Epithelial cell of proximal tubule (primary cell): ENCODE measurements around the gene OR9Q1. TPM values are rescaled to one million over a fixed set of nuclear protein-coding genes. Genes with fewer than 3 reads are reported as not detected.

Experiments
- DNase-seq: peaks from one replicate; pipeline ENCODE4 v3.0.0-alpha.2; 2011; ENCODE audit warnings: low read depth
- H3K4me3 ChIP-seq: 2 replicates; pipeline ENCODE4 v1.5.1; 2011; ENCODE audit warnings: low read depth, mild to moderate bottlenecking, low read length
- total RNA-seq: library from RNA; depleted of rRNA; stranded (reverse); fragments of >200 nt; gene quantifications from 2 replicates; pipeline ENCODE4 v1.2.3, GENCODE V29; 2015
- TF ChIP-seq, protein P1 (sequence below): conservative IDR thresholded peaks from 2 replicates; pipeline ENCODE4 v1.5.1; 2012; ENCODE audit warnings: low read depth, mild to moderate bottlenecking, low read length

OR9Q1 gene
- total RNA-seq, 1 donor from 2014 or later, result not detected

DNA sequence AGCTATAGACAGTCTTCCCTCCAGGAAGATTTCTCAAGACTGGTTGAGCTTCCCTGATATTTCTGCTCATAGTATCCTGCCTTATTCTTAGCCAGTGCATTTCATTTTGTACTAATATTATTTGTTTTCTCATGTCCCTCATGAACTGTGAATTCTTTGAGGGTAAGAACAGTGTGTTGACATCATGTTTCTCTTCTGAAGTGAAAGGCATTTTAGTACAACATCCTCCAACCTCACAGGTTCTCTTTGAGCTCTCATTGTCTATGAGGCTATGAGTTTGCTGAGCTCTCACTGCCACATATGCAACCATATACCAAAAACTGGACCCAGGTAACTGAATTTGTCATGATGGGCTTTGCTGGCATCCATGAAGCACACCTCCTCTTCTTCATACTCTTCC, 7.0 kb downstream of the OR9Q1 start, which contains the start of gene OR6Q1:
OR6Q1 (plus strand) TSS at position 301 of the 400 bp plus-strand sequence; CDS start at position 301, 0 bp downstream.
- TF ChIP-seq, protein P1, sequence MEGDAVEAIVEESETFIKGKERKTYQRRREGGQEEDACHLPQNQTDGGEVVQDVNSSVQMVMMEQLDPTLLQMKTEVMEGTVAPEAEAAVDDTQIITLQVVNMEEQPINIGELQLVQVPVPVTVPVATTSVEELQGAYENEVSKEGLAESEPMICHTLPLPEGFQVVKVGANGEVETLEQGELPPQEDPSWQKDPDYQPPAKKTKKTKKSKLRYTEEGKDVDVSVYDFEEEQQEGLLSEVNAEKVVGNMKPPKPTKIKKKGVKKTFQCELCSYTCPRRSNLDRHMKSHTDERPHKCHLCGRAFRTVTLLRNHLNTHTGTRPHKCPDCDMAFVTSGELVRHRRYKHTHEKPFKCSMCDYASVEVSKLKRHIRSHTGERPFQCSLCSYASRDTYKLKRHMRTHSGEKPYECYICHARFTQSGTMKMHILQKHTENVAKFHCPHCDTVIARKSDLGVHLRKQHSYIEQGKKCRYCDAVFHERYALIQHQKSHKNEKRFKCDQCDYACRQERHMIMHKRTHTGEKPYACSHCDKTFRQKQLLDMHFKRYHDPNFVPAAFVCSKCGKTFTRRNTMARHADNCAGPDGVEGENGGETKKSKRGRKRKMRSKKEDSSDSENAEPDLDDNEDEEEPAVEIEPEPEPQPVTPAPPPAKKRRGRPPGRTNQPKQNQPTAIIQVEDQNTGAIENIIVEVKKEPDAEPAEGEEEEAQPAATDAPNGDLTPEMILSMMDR, result no peak
- H3K4me3 ChIP-seq, result no peak within 1 kb of the TSS
- DNase-seq, result no peak

- TF ChIP-seq, protein P1, result no peak
- DNase-seq, result no peak
- no peak overlapping the region for H3K4me3 ChIP-seq
These were observed 10.8 kb downstream of the OR9Q1 start for GRCh38 chr11:58034471-58034870.

- H3K4me3 ChIP-seq, result no peak overlapping the region
- TF ChIP-seq, protein P1, result no peak
These were observed 15.9 kb downstream of the OR9Q1 start for GRCh38 chr11:58039589-58039988.

DNA sequence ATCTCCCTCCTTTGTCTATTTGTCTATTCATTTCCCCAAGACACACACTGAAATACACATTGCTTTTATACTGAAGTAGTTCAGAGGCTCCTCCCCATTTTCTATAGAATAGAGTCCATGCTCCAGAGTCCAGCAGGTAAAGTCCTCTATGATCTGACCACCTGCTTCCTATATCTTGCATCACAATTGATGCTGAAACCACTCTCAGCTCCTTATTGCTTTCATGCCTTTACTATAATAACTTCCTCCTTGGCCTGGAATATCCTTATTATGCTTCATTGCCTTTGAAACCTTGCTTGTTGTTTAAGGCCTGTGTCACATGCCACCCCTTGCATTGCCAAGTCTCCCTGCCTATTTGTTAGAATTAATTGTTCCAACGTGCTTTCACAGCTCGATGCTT, 19.7 kb downstream of the OR9Q1 start:
- no peak for DNase-seq
- TF ChIP-seq, protein P1, result no peak

More at GRCh38 chr11:58039589-58039988, 15.9 kb downstream of the OR9Q1 start:
- DNase-seq, result no peak

DNA sequence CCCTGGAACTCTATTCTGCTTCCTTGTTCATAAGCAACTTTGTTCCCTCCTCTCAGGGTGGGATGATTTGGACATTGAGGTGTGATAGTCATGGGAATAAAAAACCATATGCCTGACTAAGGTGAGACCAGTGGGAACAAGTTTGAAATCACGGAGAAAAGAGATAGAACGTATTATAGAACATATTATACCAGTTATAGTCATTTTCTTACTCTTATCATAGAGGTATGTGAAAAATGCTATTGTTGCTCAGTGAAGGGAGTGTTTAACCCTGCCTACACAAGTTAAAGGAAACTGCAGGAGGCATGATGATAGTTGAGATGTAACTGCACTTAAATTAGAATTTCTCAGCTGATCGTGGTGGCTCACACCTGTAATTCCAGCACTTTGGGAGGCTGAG, 22.6 kb downstream of the OR9Q1 start:
- no peak for DNase-seq
- TF ChIP-seq, protein P1, result no peak

More for the DNA sequence above, 19.7 kb downstream of the OR9Q1 start:
- H3K4me3 ChIP-seq, result no peak overlapping the region

GRCh38 chr11:58047818-58048217, 24.1 kb downstream of the OR9Q1 start:
- TF ChIP-seq, protein P1, result no peak
- no peak for DNase-seq
- H3K4me3 ChIP-seq, result no peak overlapping the region

More for the DNA sequence above, 22.6 kb downstream of the OR9Q1 start:
- H3K4me3 ChIP-seq, result no peak overlapping the region

- no peak overlapping the region for H3K4me3 ChIP-seq
- TF ChIP-seq, protein P1, result no peak
- DNase-seq, result no peak
These were observed 32.2 kb downstream of the OR9Q1 start for GRCh38 chr11:58055806-58056401.
